CD4-positive, alpha-beta T cell treated with Interleukin-10 for 1 hour (primary cell): Measurements from ENCODE around the gene CNOT10.
"Not testable (repeated sequence)": the region's sequence is repeated elsewhere in the genome, so short reads cannot be mapped to it uniquely, and the experiment has no call there.

Experiments used
- DNase-seq: peaks from one replicate; pipeline ENCODE4 v3.0.0-alpha.2; 2020

Gene CNOT10

DNA sequence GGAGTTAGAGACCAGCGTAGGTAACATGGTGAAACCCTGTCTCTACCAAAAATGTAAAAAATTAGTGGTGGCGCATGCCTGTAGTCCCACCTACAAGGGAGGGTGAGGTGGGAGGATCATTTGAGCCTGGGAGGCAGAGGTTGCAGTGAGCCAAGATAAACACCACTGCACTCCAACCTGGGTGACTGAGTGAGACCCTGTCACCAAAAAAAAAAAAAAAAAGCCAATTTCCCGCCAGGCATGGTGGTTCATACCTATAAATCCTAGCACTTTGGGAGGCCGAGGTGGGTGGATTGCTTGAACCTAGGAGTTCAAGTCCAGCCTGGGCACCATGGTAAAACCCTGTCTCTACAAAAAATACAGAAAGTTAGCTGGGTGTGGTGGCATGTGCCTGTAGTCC lies 6.9 kb downstream of the CNOT10 start:
- no peak for DNase-seq

DNA sequence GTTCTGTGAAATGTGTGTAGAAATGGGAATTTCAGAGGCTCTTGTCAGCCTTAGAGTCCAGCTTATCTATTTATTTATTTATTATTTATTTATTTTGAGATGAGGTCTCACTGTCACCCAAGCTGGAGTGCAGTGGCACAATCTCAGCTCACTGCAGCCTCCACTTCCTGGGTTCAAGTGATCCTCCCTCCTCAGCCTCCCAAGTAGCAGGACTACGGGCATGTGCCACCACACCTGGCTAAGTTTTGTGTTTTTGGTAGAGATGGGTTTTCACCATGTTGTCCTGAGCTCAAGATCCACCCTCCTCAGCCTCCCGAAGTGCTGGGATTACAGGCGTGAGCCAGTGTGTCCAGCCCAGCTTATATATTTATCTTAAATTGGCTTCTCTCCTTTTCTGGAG lies 11.5 kb downstream of the CNOT10 start:
- DNase-seq, result no peak

DNA sequence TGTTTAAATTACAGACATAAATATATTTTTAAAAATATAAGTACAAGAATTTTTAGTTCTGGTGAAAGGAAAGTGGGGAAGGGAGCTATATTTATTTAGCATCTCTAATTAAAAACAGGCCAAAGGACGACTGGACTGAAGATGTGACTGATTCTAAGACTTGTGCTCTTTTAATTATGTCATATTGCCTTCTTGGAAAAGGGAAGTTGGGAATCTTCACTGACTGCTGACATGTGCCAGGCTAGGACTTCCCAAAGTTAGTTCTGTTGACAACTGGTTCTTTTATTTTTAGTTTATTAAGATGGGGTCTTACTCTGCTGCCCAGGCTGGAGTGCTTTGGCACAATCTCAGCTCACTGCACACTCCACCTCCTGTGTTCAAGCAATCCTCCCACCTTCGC lies 13.5 kb downstream of the CNOT10 start:
- no peak for DNase-seq

DNA sequence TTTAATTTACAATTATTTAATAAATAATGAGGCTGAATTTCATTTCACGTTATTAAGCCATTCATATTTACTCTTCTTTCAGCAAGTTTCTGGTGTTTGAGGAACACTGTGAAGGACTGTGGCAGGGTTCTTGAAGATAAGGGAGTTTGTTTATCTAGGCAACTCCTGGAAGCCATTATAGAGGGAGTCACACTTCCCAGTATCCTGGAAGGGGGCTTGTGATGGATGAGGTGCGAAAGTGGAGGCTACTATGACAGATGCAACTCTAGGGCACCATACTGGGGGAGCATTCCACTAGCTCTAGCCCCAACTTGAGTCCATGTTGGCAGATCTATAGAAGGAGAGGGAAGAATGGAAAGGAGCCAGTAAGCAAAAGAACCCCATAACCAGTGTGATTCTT lies 14.4 kb downstream of the CNOT10 start:
- no peak for DNase-seq

DNA sequence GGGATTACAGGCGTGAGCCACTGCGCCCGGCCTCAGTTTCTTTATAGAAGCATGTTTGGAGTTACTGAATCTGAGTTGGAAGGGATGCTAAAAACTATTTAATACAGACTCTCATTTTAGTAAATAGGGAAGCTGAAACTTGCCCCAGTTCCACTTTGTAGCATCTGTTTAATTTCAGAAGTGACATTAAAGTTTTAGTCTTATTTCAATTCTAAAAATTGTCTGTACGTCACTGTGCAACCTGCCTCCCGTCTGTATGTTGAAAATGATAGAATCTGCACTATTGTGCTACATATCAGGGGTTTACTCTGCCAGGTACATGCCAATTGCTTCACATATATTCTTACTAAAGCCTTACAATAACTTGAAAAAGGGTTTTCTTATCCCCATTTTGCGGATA lies 15.3 kb downstream of the CNOT10 start:
- no peak for DNase-seq

DNA sequence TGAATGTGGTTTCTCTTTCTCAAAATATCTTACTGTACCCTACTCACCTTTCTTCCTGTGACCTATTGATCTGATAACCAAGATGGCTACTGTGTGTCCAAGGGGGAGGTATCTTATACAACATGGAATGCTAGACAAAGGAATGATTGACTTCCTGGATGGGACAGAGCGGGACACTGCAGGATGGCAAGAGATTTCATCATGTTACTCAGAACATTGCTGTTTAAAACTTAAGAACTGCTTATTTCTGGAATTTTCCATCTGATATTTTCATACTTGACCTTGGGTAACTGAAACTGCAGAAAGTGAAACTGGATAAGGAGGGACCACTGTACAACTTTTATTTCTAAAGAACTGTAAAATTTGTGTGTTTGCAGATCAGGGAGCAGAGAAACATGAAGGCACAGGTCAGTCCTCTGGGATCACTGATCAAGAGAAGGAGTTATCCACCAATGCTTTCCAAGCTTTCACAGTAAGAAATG lies 18.5 kb downstream of the CNOT10 start:
- DNase-seq, result no peak

DNA sequence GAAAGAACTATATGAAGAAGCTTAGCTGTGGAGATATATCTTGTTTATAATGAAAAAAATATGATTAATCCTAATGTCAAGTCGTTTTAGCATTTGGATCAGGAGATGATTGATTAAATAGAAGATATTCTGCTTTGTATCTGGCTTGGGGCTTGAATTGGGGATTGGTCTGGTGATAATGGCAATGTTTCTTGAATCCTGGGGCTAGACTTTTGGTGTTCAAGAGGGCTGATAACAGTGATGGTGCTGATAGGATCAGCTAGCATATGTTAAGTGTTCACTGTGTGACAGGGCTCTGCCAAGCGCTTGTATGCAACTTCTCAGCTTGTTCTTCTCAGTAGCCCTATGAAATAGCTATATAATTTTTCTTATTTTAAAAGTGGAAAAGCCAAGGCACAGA lies 20.2 kb downstream of the CNOT10 start:
- DNase-seq, result no peak

DNA sequence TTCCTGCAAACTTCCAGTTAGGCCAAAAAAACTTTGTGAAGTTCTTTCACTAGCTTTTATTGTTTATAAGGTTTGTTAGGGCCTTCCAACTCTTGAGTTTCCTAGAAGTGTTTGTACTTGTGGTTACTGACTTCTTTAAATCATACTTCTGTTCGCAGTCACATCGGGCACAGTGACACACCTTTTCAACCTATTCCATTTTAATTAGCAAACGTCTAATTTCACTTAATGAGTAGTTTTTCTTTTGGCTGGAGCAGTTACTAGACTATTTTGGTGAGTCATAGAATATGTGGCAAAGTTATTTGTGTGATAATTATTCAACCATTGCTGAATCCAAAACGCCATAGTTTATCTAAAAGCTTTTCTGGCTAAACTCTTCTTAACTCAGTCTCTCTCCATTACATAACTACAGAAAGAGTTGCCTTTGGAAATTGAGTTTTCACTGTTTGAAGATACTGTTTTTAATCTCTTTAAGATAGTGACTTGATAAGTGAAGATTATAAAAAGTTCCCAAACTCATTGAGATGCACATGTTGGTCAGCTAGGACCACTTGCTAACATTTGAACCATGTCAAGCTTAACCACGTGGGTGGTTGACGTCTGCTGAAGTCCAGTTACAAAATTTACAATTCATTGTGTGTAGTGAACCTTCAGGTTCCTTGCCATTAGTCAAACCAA lies 21.5 kb downstream of the CNOT10 start:
- no peak for DNase-seq

DNA sequence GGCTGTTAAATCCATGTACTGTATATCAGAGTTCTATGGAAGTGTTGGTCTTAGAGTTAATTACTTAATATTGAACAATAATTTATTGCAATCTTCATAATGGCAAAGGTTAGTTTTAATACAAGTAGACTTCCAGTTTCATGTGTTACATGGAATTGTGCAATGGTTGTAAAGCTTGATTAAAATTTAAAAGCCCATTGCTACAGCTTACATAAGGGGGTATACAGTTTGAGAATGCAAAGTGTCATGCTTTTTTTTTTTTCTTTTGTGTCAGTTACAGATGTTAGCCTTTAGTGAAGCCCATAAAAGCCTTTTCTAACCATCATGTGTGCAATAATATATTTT lies 22.0 kb downstream of the CNOT10 start:
- DNase-seq, result no peak

DNA sequence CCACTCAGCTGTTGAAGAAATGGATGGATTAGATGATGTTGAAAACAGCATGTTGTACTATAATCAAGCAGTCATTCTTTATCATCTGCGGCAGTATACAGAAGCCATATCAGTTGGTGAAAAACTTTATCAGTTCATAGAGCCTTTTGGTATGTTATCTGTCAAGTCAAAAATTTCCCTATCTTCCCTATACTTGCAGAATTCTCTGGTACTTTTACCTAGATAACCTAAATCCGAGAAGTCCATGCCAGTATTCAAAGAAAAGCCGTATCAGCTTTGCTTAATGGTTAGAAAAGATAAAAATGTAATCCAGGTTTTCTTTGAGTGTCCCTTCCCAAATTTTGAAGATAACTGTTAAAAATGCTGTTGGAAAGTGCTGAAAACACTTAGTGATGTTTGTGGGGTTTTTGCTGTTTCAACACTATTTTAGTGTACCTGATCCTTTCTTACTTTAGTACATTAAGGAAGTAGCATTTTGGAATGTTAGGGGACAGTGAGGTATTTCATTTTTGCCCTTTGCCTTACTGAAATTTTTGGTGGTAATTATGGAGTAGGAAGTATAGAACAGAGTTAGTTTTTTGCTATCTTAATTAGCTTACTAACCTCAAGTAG lies 23.8 kb downstream of the CNOT10 start:
- DNase-seq, result no peak

DNA sequence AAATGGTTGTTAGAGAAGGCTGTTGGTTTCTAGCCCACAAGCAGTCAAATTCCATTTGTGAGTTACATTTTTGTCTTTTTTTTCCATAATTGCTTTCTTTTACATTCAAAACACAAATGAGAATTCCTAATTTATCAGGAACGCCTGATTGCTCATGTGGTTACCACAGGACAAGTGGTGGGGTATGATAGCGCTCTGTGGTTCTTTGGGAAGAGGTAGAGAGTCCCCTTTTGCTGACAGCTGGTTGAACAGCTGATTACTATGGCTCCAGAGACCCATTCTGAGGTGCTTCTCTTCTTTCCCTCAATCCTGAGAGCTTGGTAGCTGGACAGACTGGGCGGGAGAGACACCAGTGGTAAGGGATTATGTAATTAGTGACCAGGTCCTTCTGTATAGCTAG lies 24.4 kb downstream of the CNOT10 start:
- DNase-seq, result no peak

DNA sequence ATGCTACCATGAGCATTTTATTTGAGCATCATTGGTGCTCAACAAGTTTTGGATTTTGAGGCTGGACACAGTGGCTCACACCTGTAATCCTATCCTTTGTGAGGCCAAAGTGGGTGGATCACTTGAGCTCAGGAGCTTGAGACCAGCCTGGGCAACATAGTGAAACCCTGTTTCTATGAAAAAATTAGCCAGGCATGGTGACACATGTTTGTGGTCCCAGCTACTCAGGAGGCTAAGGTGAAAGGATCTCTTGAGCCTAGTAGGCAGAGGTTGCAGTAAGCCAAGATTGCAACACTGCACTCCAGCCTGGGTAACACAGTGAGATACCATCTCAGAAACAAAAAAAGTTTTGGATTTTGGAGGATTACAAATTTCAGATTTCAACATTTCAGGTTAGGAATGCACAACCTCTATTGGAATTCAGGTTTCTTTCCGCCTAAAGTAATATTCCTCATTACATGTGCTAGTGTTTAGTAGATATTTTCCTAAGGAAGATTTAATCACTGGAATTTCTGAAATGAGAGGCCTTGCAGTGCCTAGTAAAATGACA lies 27.6 kb downstream of the CNOT10 start:
- no peak for DNase-seq

DNA sequence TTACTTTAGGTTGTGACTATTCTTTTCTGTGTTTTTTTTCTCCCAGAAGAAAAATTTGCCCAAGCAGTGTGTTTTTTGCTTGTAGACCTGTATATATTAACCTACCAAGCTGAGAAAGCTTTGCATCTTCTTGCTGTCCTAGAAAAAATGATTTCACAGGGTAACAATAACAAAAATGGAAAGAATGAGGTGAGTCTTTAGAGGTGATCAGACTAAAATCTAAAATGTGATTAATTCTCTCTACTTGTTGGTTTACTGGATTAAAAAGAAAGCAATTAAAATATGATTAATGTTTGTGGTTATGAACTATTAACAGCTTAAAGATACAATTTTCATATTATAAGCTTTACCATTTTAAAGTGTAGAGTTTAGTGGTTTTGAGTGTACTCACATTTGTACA lies 28.2 kb downstream of the CNOT10 start:
- DNase-seq, result no peak

DNA sequence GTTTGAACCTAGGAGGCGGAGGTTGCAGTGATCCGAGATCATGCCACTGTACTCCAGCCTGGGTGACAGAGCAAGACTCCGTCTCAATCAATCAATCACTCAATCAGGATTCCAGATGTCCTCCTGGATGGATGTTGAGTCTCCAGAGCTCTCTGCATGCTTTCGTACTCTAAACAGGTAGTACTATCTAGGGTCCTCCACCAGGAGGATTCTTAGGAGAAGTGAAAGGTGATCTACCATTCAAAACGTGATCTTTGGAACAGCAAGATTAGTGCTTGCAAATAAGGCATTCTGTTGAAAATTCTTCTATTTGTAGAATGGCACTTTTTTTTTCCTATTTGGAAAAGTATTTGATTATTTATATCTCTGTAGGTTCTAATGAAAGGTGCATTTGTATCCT lies 34.3 kb downstream of the CNOT10 start:
- no peak for DNase-seq

DNA sequence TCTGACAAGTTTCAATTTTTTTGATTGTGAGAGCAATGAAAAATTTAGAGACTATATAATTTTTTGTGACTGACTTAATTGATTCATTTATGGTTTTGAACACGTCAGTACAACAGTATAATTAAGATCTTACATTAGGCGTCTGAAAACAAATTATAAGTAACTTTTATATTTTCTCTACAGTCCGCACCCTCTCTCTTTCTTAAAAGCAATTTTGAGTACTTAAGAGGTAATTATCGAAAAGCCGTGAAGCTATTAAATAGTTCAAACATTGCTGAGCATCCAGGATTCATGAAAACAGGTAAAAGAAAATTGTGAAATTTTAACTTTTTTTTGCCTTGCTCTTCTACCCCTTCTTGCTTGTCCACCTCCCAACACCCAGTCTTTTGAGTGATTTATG lies 34.9 kb downstream of the CNOT10 start:
- DNase-seq, result no peak

DNA sequence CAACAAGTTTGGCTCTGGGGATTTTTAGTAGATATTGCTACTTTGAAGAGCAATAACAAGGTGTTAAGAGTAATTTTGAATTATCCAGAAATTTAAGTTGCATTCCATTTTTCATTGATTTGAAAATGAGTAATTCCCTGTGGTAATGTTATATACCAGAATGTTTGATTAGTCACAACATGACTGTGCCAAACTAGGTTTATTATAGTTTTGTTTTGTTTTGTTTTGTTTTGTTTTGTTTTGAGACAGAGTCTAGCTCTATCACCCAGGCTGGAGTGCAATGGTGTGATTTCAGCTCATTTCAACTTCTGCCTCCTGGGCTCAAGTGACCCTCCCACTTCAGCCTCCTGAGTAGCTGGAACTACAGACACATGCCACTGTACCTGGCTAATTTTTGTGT lies 40.7 kb downstream of the CNOT10 start:
- no peak for DNase-seq

DNA sequence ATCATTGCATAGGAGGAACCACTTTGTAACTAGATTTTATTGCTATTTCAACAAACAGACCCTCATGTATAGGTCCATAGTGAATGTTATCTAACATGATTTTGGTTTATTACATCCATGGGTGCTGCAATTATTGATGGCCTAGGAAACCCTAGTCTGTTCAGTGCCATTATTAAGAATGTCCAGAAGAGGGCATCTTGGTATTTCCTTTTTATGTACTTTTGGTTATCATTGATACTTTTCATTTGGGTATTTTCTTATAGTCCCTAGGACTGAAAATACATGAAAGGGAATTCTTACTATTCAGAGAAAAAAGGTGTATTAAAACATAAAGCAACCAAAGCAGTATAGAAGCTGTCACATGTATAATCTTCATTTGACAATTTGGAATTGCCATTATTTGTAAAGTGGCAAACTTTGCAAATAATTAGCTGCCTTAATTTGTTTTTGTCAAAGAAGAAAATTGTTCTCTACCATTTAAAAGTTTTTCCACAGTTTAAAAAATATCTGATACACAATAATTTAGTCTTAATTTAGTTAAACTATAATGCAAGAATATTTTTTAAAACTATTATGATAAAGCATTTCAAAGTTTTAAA lies 48.7 kb downstream of the CNOT10 start:
- DNase-seq, result peak; percentile 29

DNA sequence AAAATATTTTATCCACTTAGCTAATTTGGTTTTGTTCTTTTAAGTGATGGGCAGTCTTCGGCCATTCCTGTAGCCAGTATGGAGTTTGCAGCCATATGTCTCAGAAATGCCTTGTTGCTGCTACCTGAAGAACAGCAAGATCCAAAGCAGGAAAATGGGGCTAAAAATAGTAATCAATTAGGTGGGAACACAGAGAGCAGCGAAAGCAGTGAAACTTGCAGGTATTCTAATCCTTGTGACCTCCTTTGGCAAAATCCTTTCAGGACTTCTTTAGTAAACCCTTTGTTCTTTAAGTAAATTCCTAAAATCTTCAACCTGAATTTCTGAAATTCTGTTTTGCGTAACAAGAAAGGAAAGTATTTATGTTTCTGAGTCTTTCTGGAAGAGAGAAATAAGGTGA lies 49.8 kb downstream of the CNOT10 start:
- no peak for DNase-seq

DNA sequence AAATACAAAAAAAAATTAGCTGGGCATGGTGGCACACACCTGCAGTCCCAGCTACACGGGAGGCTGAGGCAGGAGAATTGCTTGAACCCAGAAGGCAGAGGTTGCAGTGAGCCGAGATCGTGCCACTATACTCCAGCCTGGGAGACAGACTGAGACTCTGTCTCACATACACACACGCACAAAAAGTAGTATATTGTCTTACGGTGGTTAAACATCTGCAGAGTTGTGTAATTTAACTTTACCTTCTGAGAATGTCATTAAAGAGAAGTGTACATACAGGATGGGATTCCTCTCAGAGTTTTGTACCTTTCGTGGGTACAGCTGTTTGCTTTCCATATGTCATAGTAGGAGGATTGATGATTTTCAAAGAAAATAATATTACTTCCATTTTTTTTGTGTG lies 58.5 kb downstream of the CNOT10 start:
- not testable (repeated sequence) for DNase-seq

DNA sequence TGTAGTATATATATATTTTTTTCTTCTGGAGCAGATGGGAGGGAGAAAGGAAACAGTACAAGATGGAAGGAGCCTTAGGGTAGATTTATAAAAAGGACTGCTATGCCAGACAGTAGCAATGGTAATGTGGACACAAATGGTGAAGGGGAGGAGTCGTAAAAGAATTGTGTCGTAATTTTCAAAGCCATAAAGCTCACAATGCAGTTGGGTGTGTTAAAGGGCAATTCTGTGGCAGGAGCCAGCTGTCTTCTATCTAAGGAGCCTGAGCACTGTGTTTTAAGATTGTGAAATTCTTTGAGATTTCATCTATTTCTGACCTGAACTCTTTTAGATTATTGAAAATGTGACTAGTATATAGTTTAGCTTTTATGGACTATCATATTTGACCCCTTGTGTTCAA lies 58.9 kb downstream of the CNOT10 start:
- no peak for DNase-seq

DNA sequence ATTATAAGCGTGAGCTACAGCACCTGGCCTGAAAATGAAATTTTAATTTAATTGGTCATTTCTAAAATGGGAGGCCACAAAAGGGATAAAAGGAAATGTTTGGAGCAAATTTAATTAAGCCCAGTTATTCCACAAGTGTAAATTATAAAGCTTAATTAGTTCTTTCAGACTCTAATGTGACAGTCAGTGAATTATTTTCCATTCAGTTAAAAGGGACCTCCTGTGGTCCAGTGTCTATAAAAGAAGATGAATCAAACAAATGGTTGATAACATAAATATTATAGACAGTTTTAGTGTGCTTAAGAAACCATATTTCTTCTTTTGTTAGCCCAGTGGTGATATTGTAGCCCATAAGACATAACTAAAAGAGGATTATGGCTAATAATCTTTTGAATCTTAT lies 66.4 kb downstream of the CNOT10 start:
- no peak for DNase-seq

DNA sequence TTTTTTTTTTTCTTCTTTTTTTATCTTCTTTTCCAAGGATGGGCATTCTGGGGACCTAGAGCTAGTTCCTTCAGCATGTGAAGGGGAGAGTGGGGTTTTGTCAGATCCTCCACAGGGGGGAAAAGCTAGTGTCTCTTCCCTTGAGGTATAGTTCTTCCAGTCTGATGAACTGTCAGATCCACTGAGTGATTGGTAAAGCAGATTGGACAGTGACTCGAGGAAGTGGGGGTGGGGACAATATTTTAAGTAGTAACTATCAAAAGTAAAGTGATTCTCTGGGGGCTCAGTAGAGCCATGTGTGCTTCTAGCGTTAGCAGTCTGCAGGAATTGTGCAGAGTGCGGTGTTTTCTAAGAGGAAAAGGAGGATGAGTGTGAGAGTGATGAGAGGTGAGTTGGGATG lies 70.8 kb downstream of the CNOT10 start:
- DNase-seq, result no peak

DNA sequence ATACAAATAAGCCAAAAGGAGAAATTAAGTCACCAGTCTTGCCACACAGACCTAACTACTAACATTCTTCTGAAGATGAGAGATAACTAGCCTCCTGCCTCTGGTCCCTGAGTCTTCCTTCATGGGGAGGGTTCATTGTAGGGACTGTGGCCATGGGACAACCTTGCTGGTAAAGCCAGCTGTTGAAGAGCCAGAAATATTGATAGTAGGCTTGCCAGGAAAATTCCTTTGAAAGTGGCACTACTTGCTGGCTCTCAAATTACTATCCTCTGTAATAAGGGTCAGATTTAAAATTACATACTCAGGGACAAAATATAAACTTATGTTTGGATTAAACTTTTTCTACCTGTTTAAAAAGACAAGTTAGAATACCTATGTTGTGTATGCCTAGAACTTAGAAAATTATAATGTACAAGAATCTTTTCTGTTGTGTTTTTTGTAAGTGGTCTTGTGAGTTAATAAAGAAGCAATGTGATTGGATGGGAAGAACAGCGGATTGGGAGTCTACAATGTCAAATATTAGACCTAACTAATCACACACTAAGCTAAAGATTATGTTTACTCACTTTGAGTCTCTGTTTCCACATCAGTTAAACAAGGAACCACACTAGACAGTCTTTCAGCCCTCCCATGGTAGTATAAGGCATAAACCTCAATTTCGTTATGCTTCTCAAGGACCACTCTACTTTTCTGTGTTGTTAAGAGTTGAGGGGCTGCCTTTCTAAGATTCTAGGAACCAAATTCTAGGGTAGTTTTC lies 72.8 kb downstream of the CNOT10 start:
- no peak for DNase-seq

DNA sequence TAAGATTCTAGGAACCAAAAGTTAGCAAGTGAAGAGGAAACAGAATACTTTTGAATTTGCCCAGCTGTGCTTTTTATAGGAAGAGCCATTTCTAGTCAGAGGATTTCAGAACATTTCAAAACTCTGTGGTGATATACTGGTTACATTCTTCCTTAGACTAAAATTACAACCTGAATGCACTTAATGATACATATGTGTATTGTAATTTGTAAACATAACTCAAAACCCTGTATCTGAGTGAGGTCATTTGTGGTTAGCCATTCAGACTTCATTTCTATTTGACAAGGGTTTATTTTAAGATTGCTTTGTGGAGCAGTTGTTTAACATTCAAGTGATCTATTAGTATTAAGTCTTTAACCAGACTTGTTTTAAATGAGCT lies 73.4 kb downstream of the CNOT10 start:
- no peak for DNase-seq
